Activated CD8-positive, alpha-beta memory T cell treated with anti-CD3 and anti-CD28 coated beads, Interleukin-2, amount 50 U/mL, for 24 hours (primary cell): ENCODE data around the gene RPL10A.
"Not testable (repeated sequence)": the region's sequence is repeated elsewhere in the genome, so short reads cannot be mapped to it uniquely, and the experiment has no call there.

Source experiments
- DNase-seq: peaks from one replicate; pipeline ENCODE4 v3.0.0-alpha.2; 2020; ENCODE audit errors: extremely low read depth

RPL10A gene

GRCh38 chr6:35511562-35511941 lies 43.4 kb downstream of the RPL10A start:
- DNase-seq: no peak

- DNase-seq: no peak
Measured at GRCh38 chr6:35512006-35512405, 43.8 kb downstream of the RPL10A start.

GRCh38 chr6:35512740-35513139 lies 44.5 kb downstream of the RPL10A start, which contains the start of gene TULP1:
Gene TULP1 (minus strand): TSS chr6:35512896. CDS start chr6:35512858, 38 bp downstream.
- DNase-seq: no peak

DNA sequence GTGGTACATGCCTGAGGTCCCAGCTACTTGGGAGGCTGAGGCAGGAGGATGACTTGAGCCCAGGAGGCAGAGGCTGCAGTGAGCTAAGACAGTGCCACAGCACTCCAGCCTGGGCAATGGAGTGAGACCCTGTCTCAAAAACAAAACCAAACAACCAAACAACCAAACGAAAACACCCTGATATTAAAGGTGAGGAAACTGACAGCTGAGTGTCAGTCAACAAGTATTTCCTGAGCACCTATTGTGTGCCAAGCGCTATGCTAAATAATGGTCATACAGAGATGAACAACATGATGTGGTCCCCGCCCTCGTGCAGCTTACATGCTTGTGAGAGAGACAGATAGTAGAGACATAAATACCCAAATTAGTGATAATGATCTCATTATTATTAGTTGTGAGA lies 46.4 kb downstream of the RPL10A start:
- DNase-seq: no peak

DNA sequence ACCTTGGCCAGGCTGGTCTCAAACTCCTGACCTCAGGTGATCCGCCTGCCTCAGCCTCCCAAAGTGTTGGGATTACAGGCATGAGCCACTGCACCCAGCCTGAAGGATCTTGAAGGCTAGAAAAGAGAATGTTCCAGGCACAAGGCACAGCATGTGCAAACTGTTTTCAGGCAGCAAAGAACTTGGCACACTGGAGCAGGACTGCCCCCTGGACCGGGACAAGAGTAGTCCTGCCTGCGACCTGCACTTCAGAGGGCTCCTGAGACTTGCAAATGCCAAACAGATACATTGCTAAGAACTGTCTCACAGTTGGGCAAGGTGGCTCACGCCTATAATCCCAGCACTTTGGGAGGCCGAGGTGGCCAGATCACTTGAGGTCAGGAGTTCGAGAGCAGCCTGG lies 47.7 kb downstream of the RPL10A start:
- DNase-seq: not testable (repeated sequence)

- no peak for DNase-seq
Measured at GRCh38 chr6:35516712-35517111, 48.5 kb downstream of the RPL10A start.

DNA sequence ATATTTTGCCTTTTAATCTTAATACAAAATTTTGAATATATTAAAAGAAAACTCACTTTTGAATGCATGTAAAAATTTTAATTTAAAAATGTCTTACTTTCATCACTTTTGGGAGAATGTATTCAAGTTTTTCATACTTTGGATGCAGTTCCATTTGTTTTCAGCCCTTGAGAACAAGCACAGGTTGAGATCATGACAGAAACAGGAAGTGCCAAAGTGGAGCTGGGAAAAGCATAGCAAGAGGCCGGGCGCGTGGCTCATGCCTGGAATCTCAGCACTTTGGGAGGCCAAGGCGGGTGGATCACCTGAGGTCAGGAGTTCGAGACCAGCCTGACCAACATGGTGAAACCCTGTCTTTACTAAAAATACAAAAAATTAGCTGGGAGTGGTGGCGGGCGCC lies 49.8 kb downstream of the RPL10A start:
- DNase-seq: not testable (repeated sequence)

DNA sequence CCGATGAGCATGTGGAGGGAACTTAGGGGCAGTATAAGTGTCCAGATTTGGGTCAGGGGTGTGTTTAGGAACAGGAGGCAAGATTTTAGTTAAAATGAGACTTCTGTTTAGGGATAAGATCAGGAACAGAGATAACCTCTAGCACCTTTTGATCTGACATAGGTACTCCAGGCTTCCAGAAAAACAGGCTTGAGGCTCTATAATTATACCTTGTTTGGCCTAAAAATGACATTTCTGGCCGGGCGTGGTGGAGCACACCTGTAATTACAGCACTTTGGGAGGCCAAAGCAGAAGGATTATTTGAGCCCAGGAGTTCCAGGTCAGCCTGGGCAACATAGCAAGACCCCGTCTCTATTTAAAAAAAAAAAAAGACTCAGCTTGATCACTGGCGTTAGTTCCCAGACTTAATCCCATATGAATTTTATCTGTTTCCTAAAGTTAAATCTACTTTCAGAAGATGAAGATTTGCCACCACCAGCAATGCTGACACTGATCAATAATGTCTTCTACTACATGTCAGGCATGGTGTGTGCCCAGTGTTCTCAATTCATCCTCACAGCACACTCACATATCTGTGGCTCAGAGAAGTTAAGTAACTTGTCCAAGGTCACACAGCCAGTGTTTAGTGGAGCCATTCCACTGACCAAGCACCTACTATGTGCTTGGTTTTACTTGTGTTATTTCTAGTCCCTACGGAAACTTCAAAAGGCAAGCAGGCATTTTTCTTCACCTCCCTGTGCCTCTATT lies 50.5 kb downstream of the RPL10A start:
- DNase-seq: no peak

- DNase-seq: no peak
Measured at GRCh38 chr6:35519313-35520015, 51.3 kb downstream of the RPL10A start.
